Vagina (tissue), 2 donors: ENCODE data around the gene CDV3. TPM values are rescaled to one million over a fixed set of nuclear protein-coding genes. Genes with fewer than 3 reads are reported as not detected.
"Not testable (repeated sequence)": the region's sequence is repeated elsewhere in the genome, so short reads cannot be mapped to it uniquely, and the experiment has no call there.

ENCODE experiments used
- DNase-seq, 2 donors: peaks; one replicate each; pipeline ENCODE4 v3.0.0-alpha.2; 2017; ENCODE audit errors: extremely low spot score in 2 of 2
- H3K27ac ChIP-seq: fragments of 200-600 bp; sonication (generic); one replicate; pipeline ENCODE4 v1.5.1; 2019
- H3K27me3 ChIP-seq: fragments of 200-600 bp; sonication (generic); one replicate; pipeline ENCODE4 v1.5.1; 2019
- H3K36me3 ChIP-seq, 2 donors: fragments of 200-600 bp; sonication (generic); one replicate each; pipeline ENCODE4 v1.5.1; 2017 to 2019
- H3K4me1 ChIP-seq: fragments of 200-600 bp; sonication (generic); one replicate; pipeline ENCODE4 v1.5.1; 2019
- H3K4me3 ChIP-seq, 2 donors: fragments of 200-600 bp; sonication (generic); 1 replicate in 1 of 2; 2 replicates in 1 of 2; pipeline ENCODE4 v1.5.1; 2016 to 2019
- H3K9me3 ChIP-seq: fragments of 200-600 bp; sonication (generic); one replicate; pipeline ENCODE4 v1.5.1; 2019
- CTCF ChIP-seq, 3 experiments: fragments of 450-650 bp in 2 of 3; fragments of 200-600 bp in 1 of 3; sonication (generic) in 1 of 3; IDR thresholded peaks; one replicate each; pipeline ENCODE4 v1.5.1; 2017 to 2019; ENCODE audit warnings: antibody characterized with exemption in 3 of 3, mild to moderate bottlenecking in 2 of 3, moderate library complexity in 2 of 3
- POLR2A ChIP-seq, 2 donors: fragments of 450-650 bp; IDR thresholded peaks; one replicate each; pipeline ENCODE4 v1.6.1; 2017; ENCODE audit warnings: antibody characterized with exemption in 2 of 2, mild to moderate bottlenecking in 2 of 2, moderate library complexity in 2 of 2
- POLR2AphosphoS5 ChIP-seq, 2 donors: sonication (generic); formaldehyde crosslinking; IDR thresholded peaks; one replicate each; pipeline ENCODE4 v1.9.0; 2017; ENCODE audit warnings: antibody characterized with exemption in 2 of 2, mild to moderate bottlenecking in 2 of 2, low read depth in 1 of 2; ENCODE audit not compliant: insufficient read depth in 1 of 2
- intact Hi-C: fragments of 100-400 bp; cut with DNase I; formaldehyde crosslinking; loops from one replicate; pipeline ENCODE4 v1.15.1; 2023
- total RNA-seq: library from RNA; depleted of rRNA; stranded (reverse); fragments of >200 nt; gene quantifications from one replicate; pipeline ENCODE4 v1.2.3, GENCODE V29; 2016

CDV3 gene
- total RNA-seq, 1 donor from 2014 or later = 55.0 TPM

GRCh38 chr3:133531981-133532380, 41.5 kb upstream of the CDV3 start:
- H3K27ac ChIP-seq = no peak overlapping the region
- peaks cover 21% of the 10 kb centered on the region for H3K4me1 ChIP-seq
- H3K4me3 ChIP-seq = no peak overlapping the region
- no peaks in the 10 kb centered on the region for H3K27me3 ChIP-seq
- TF ChIP-seq POLR2A (IDR thresholded peaks at IDR 0.05) (no peak), CTCF (IDR thresholded peaks at IDR 0.05) (no peak), POLR2AphosphoS5 (IDR thresholded peaks at IDR 0.05; ENCODE audit: insufficient read depth in 1 of 2, low read depth in 1 of 2) (no peak)
- DNase-seq = no peak
- H3K36me3 ChIP-seq = no peaks in the 10 kb centered on the region
- H3K9me3 ChIP-seq = no peaks in the 10 kb centered on the region
- intact Hi-C loops = no loop called here

- TF ChIP-seq CTCF (IDR thresholded peaks at IDR 0.05) = no peak
- TF ChIP-seq POLR2A (IDR thresholded peaks at IDR 0.05) = no peak
- TF ChIP-seq POLR2AphosphoS5 (IDR thresholded peaks at IDR 0.05; ENCODE audit: insufficient read depth in 1 of 2, low read depth in 1 of 2) = no peak
- peaks cover 15% of the 10 kb centered on the region for H3K4me1 ChIP-seq
- H3K9me3 ChIP-seq = no peaks in the 10 kb centered on the region
- intact Hi-C loops = no loop called here
- H3K4me3 ChIP-seq = no peak overlapping the region
- H3K27me3 ChIP-seq = no peaks in the 10 kb centered on the region
- no peaks in the 10 kb centered on the region for H3K36me3 ChIP-seq
- H3K27ac ChIP-seq = no peak overlapping the region
- DNase-seq = no peak
Observed at GRCh38 chr3:133532951-133533350, 40.5 kb upstream of the CDV3 start.

- no peaks in the 10 kb centered on the region for H3K27me3 ChIP-seq
- peaks cover 15% of the 10 kb centered on the region for H3K4me1 ChIP-seq
- H3K36me3 ChIP-seq = no peaks in the 10 kb centered on the region
- intact Hi-C loops = no loop called here
- H3K27ac ChIP-seq = no peak overlapping the region
- H3K9me3 ChIP-seq = no peaks in the 10 kb centered on the region
- no peak for DNase-seq
- no peak for TF ChIP-seq CTCF (IDR thresholded peaks at IDR 0.05)
- TF ChIP-seq POLR2A (IDR thresholded peaks at IDR 0.05) = no peak
- TF ChIP-seq POLR2AphosphoS5 (IDR thresholded peaks at IDR 0.05; ENCODE audit: insufficient read depth in 1 of 2, low read depth in 1 of 2) = no peak
- H3K4me3 ChIP-seq = no peak overlapping the region
Observed at GRCh38 chr3:133535971-133536881, 37.3 kb upstream of the CDV3 start.

GRCh38 chr3:133537131-133537530, 36.4 kb upstream of the CDV3 start:
- H3K27ac ChIP-seq, intact Hi-C loops: not testable (repeated sequence)

DNA sequence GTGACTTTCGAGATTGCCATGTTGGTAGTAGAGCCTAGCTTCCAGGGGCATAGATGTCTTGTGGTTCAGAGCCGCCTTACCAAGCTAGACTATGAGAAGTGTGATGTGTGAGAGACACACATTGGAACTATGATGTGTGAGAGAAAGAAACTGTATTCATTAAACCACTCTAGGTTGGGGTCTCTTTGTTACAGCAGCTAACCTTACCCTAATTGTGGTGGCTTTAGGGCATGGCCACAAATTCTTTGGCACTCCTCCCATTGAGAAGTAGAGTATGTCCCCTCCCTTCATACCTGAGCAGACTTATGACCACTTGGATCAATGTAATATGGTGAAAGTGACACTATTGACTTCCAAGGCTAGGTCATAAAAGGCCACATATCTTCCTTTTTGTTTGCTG, 35.3 kb upstream of the CDV3 start:
- Histone ChIP-seq H3K9me3 (no peaks in the 10 kb centered on the region), H3K4me1 (peaks cover 15% of the 10 kb centered on the region), H3K27ac (no peak overlapping the region), H3K27me3 (no peaks in the 10 kb centered on the region), H3K4me3 (no peak overlapping the region), H3K36me3 (no peaks in the 10 kb centered on the region)
- DNase-seq = no peak
- intact Hi-C loops = no loop called here
- TF ChIP-seq POLR2AphosphoS5 (IDR thresholded peaks at IDR 0.05; ENCODE audit: insufficient read depth in 1 of 2, low read depth in 1 of 2) (no peak), CTCF (IDR thresholded peaks at IDR 0.05) (no peak), POLR2A (IDR thresholded peaks at IDR 0.05) (no peak)

More at GRCh38 chr3:133537131-133537530, 36.4 kb upstream of the CDV3 start:
- H3K36me3 ChIP-seq, H3K9me3 ChIP-seq, DNase-seq, H3K27me3 ChIP-seq, H3K4me3 ChIP-seq: not testable (repeated sequence)
- H3K4me1 ChIP-seq = peaks cover 15% of the 10 kb centered on the region
